GM12865 (cell line): ENCODE results near the gene JMJD4.
A peak's percentile ranks its signal among the peaks of the same experiment; 100 is the strongest.

ENCODE experiments used
- DNase-seq: peaks from one replicate; pipeline ENCODE4 v3.0.0; 2010; ENCODE audit warnings: low read depth
- H3K4me3 ChIP-seq: 2 replicates; pipeline ENCODE4 v1.5.1; 2011; ENCODE audit warnings: mild to moderate bottlenecking, low read depth, low read length, control low read depth
- CTCF ChIP-seq: IDR thresholded peaks from 2 replicates; pipeline ENCODE4 v1.5.1; 2011; ENCODE audit warnings: low read length, control low read depth, low read depth, inconsistent platforms; ENCODE audit not compliant: insufficient read depth; ENCODE audit errors: missing control alignments

Gene JMJD4

DNA sequence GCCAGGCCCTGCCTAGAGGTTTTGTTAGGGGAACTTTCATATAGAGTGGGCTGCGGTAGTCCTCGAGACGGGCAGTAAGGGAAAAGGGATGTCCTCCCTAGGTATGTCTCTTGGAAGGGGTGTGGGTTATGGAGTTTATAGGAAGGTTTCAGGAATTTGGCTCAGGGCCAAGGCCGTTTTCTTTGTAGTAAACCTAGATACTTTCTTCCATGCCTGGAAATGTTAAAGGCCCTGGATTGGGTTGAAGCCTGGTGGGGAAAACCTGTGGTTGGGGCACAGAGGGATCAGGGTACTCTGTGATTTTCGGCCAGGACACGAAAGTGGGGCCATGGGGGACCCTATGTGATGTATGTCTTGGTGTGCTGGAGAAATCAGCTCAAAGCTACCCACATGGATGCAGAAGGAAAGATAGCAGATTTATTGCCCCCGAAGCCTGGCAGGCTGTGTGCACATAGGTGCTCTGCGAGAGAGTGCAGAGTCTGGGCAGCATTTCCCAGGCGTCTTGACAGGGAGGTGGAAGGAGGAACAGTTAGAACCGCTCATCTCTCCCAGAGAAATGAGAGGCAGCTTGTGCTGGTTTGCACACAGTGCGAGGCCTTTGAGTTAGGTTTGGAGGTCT lies 1.8 kb upstream of the JMJD4 start:
- no peak for DNase-seq
- H3K4me3 ChIP-seq: no peak overlapping the region
- no peak for TF ChIP-seq CTCF

GRCh38 chr1:227735539-227736285 lies 610 bp upstream of the JMJD4 start:
- TF ChIP-seq CTCF: no peak

GRCh38 chr1:227734546-227734855 lies 601 bp downstream of the JMJD4 start:
- peak overlapping the region; percentile 95 for H3K4me3 ChIP-seq
- no peak for DNase-seq
- TF ChIP-seq CTCF: no peak

More at GRCh38 chr1:227735539-227736285, 610 bp upstream of the JMJD4 start:
- H3K4me3 ChIP-seq: peak overlapping the region; percentile 95
- no peak for DNase-seq

DNA sequence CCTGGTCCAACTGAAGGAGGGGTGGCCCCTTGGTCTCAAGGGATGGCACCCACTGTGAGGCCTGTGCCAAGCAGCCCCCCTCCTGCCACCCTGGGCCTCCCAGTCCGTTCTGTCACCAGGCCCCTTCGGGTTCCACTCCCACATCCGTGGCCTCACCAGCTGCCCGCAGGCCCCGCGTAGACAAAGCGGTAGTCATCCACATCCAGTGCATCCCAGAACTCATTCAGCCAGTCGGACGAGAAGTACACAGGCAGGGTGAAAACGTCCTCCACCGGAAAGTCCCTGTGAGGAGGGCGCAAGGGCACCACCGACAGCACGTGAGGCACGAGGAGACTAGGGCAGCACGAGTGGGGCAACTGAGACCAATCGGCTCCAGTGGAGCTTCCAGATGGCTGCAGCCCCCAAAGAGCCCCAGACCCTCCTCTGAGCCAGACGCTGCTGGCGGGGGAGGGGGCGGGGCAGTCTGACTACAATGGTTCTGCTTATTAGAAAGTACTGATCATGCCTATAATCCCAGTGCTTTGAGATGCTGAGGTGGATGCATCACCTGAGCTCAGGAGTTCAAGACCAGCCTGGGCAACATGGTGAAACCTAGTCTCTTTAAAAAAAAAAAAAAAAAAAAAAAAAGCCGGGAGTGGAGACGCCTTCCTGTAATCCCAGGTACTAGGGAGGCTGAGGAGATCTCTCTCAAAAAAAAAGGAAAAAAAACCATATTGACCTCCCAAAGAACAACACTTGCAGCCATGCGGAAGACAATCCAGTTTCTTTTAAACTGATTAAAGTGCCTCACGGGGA lies 1.2 kb downstream of the JMJD4 start:
- TF ChIP-seq CTCF: no peak
- DNase-seq: no peak
- H3K4me3 ChIP-seq: peak overlapping the region; percentile 95

- DNase-seq: no peak
- no peak for TF ChIP-seq CTCF
- H3K4me3 ChIP-seq: no peak overlapping the region
Measured at GRCh38 chr1:227733309-227733705, 1.8 kb downstream of the JMJD4 start.

DNA sequence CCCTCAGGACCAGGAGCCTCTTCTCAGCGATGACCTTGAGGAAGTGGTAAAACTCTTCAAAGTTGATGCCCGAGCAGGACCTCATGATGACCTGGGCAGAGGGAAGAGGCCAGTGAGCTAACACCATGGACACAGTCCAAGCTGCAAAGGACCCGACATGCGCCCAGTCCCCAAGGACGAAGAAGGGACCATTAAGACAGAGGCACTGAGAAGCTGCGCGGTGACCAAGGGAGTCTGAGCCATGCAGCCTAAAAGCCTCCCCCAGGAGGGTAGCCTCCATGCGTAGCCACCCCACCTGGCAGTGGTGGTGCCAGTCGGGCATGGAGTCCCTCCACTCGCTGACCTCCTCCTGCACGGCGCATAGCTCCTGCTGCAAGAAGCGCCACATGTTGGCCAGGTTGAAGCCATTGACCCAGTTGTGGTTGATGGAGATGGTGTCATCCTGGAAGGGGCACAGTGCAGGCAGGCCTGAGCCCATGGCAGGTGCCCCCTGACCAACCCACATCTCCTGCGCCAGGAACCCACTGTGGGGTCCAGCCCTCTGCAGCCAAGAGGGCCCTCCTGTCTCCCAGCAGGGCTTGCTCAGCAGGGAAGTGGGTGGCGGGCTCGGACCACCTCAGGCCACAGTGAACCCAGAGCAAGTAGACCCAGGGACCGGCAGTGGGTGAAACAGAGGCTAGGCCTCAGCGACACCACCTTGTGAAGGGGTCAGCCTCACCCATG lies 2.4 kb downstream of the JMJD4 start:
- no peak overlapping the region for H3K4me3 ChIP-seq
- no peak for DNase-seq
- TF ChIP-seq CTCF: no peak
